Mesenchymal stem cell (in vitro differentiated cells and primary cell): ENCODE results near the gene RRAD.
A peak's percentile ranks its signal among the peaks of the same experiment; 100 is the strongest.

Experiments used
- DNase-seq: peaks from one replicate; pipeline ENCODE4 v3.0.0-alpha.2; 2013
- H2AFZ ChIP-seq: one replicate; pipeline ENCODE4 v1.6.1; 2013; ENCODE audit warnings: low read depth, mild to moderate bottlenecking, control low read depth, inconsistent platforms, low read length, moderate library complexity
- H2AK5ac ChIP-seq: 2 replicates; pipeline ENCODE4 v1.6.1; 2013; ENCODE audit warnings: low read length, moderate library complexity, mild to moderate bottlenecking, inconsistent platforms; ENCODE audit not compliant: severe bottlenecking
- H2BK120ac ChIP-seq: one replicate; pipeline ENCODE4 v1.6.1; 2013; ENCODE audit warnings: low read depth, mild to moderate bottlenecking, inconsistent platforms, low read length, moderate library complexity
- H2BK12ac ChIP-seq, 2 experiments: one replicate each; pipeline ENCODE4 v1.6.1; 2013; ENCODE audit warnings: inconsistent platforms in 2 of 2, low read length in 2 of 2, mild to moderate bottlenecking in 2 of 2, moderate library complexity in 2 of 2, control low read depth in 1 of 2
- H2BK15ac ChIP-seq: one replicate; pipeline ENCODE4 v1.6.1; 2013; ENCODE audit warnings: mild to moderate bottlenecking, low read depth, inconsistent platforms; ENCODE audit not compliant: poor library complexity, severe bottlenecking
- H2BK5ac ChIP-seq: 2 replicates; pipeline ENCODE4 v1.6.1; 2013; ENCODE audit warnings: low read depth, mild to moderate bottlenecking, low read length, control low read depth, inconsistent platforms; ENCODE audit not compliant: poor library complexity, severe bottlenecking
- H3K14ac ChIP-seq, 2 experiments: one replicate each; pipeline ENCODE4 v1.6.1; 2013; ENCODE audit warnings: inconsistent platforms in 2 of 2, low read length in 2 of 2, control low read depth in 1 of 2, mild to moderate bottlenecking in 1 of 2, moderate library complexity in 1 of 2
- H3K18ac ChIP-seq, 2 experiments: one replicate each; pipeline ENCODE4 v1.6.1; 2013; ENCODE audit warnings: inconsistent platforms in 2 of 2, low read length in 2 of 2, control low read depth in 1 of 2, low read depth in 1 of 2, mild to moderate bottlenecking in 1 of 2
- H3K23ac ChIP-seq, 2 experiments: one replicate each; pipeline ENCODE4 v1.6.1; 2013; ENCODE audit warnings: inconsistent platforms in 2 of 2, low read length in 2 of 2, mild to moderate bottlenecking in 2 of 2, moderate library complexity in 2 of 2, control low read depth in 1 of 2
- H3K27ac ChIP-seq: 2 replicates; pipeline ENCODE4 v1.5.1; 2013; ENCODE audit warnings: mild to moderate bottlenecking, moderate library complexity, low read length, control low read depth, inconsistent platforms; ENCODE audit not compliant: poor library complexity, severe bottlenecking
- H3K27me3 ChIP-seq, 2 experiments: 2 replicates each; pipeline versions ENCODE4 v1.6.1 to v1.7.0; 2013; ENCODE audit warnings: low read length in 2 of 2, mild to moderate bottlenecking in 2 of 2, moderate library complexity in 2 of 2, control low read depth in 1 of 2, inconsistent platforms in 1 of 2; ENCODE audit not compliant: control insufficient read depth in 1 of 2, insufficient read depth in 1 of 2
- H3K36me3 ChIP-seq, 2 experiments: 2 replicates each; pipeline versions ENCODE4 v1.6.1 to v1.7.0; 2013; ENCODE audit warnings: low read length in 2 of 2, control low read depth in 1 of 2, inconsistent platforms in 1 of 2, low read depth in 1 of 2, mild to moderate bottlenecking in 1 of 2; ENCODE audit not compliant: insufficient read depth in 2 of 2, control insufficient read depth in 1 of 2
- H3K4ac ChIP-seq, 2 experiments: one replicate each; pipeline ENCODE4 v1.6.1; 2013; ENCODE audit warnings: inconsistent platforms in 2 of 2, low read length in 2 of 2, mild to moderate bottlenecking in 2 of 2, moderate library complexity in 2 of 2, control low read depth in 1 of 2, low read depth in 1 of 2
- H3K4me1 ChIP-seq: 2 replicates; pipeline ENCODE4 v1.6.1; 2013; ENCODE audit warnings: low read depth, low read length, control low read depth; ENCODE audit not compliant: control insufficient read depth, insufficient read depth
- H3K4me2 ChIP-seq: 2 replicates; pipeline ENCODE4 v1.6.1; 2013; ENCODE audit warnings: low read length, mild to moderate bottlenecking, inconsistent platforms; ENCODE audit not compliant: poor library complexity, severe bottlenecking
- H3K4me3 ChIP-seq, 2 experiments: 2 replicates each; pipeline versions ENCODE4 v1.5.1 to v1.7.0; 2013; ENCODE audit warnings: low read length in 2 of 2, mild to moderate bottlenecking in 2 of 2, control low read depth in 1 of 2, low read depth in 1 of 2; ENCODE audit not compliant: insufficient read depth in 1 of 2
- H3K79me1 ChIP-seq: replicated peaks from 2 replicates; pipeline ENCODE4 v1.6.1; 2013; ENCODE audit warnings: mild to moderate bottlenecking, control low read depth, low read length, inconsistent platforms; ENCODE audit not compliant: poor library complexity, severe bottlenecking
- H3K9ac ChIP-seq: 2 replicates; pipeline ENCODE4 v1.7.0; 2013; ENCODE audit warnings: mild to moderate bottlenecking, low read length, moderate library complexity
- H3K9me3 ChIP-seq: 2 replicates; pipeline ENCODE4 v1.7.0; 2013; ENCODE audit warnings: mild to moderate bottlenecking, low read length; ENCODE audit not compliant: control insufficient read depth
- H4K8ac ChIP-seq: one replicate; pipeline ENCODE4 v1.6.1; 2013; ENCODE audit warnings: inconsistent platforms, mild to moderate bottlenecking, low read length, moderate library complexity
- H4K91ac ChIP-seq: one replicate; pipeline ENCODE4 v1.6.1; 2013; ENCODE audit warnings: mild to moderate bottlenecking, low read length, inconsistent platforms
- WGBS: methylation state at CpG from one replicate; pipeline ENCODE4 v1.1.7; 2013; ENCODE audit warnings: mixed read lengths; 5-methylcytosine and 5-hydroxymethylcytosine counted together

The RRAD gene

GRCh38 chr16:66953462-66954096 is 28.2 kb upstream of the RRAD start:
- peaks cover 15 to 20% of the 10 kb centered on the region in 2 experiments for H3K27me3 ChIP-seq
- H3K23ac ChIP-seq, result no peak overlapping the region
- no peak overlapping the region for H2BK12ac ChIP-seq
- H4K91ac ChIP-seq, result no peak overlapping the region
- no peak overlapping the region for H3K4ac ChIP-seq
- H3K4me3 ChIP-seq, result no peak overlapping the region
- no peak overlapping the region for H3K14ac ChIP-seq
- DNase-seq, result no peak
- H3K18ac ChIP-seq, result no peak overlapping the region
- H4K8ac ChIP-seq, result no peak overlapping the region
- H3K4me2 ChIP-seq, result no peak overlapping the region
- no peak overlapping the region for H2AFZ ChIP-seq
- no peak overlapping the region for H3K27ac ChIP-seq
- peak overlapping the region; percentile 45 for H3K9ac ChIP-seq
- H2BK120ac ChIP-seq, result no peak overlapping the region
- no peak overlapping the region for H2BK15ac ChIP-seq
- H3K4me1 ChIP-seq, result peaks cover 2% of the 10 kb centered on the region
- no peaks in the 10 kb centered on the region for H3K36me3 ChIP-seq
- peaks cover 4% of the 10 kb centered on the region for H3K9me3 ChIP-seq
- no peak overlapping the region for H2BK5ac ChIP-seq
- no peaks in the 10 kb centered on the region for H3K79me1 ChIP-seq
- H2AK5ac ChIP-seq, result no peak overlapping the region
- WGBS, result 86% methylated on average over 10 of the region's 10 CpGs

GRCh38 chr16:66952430-66953110 is 27.2 kb upstream of the RRAD start:
- no peak overlapping the region for H3K4me2 ChIP-seq
- no peak overlapping the region for H3K4ac ChIP-seq
- no peaks in the 10 kb centered on the region for H3K36me3 ChIP-seq
- WGBS, result 93% methylated on average over 6 of the region's 7 CpGs
- H4K8ac ChIP-seq, result no peak overlapping the region
- H2AFZ ChIP-seq, result no peak overlapping the region
- H2AK5ac ChIP-seq, result no peak overlapping the region
- peaks cover 4% of the 10 kb centered on the region for H3K9me3 ChIP-seq
- H3K4me1 ChIP-seq, result peaks cover 7% of the 10 kb centered on the region
- H3K23ac ChIP-seq, result no peak overlapping the region
- H2BK12ac ChIP-seq, result no peak overlapping the region
- DNase-seq, result no peak
- H3K27ac ChIP-seq, result no peak overlapping the region
- no peak overlapping the region for H3K4me3 ChIP-seq
- H2BK15ac ChIP-seq, result no peak overlapping the region
- no peak overlapping the region for H2BK5ac ChIP-seq
- no peaks in the 10 kb centered on the region for H3K79me1 ChIP-seq
- H3K9ac ChIP-seq, result no peak overlapping the region
- no peak overlapping the region for H4K91ac ChIP-seq
- no peak overlapping the region for H3K18ac ChIP-seq
- H3K14ac ChIP-seq, result no peak overlapping the region
- H2BK120ac ChIP-seq, result no peak overlapping the region
- peaks cover 14 to 15% of the 10 kb centered on the region in 2 experiments for H3K27me3 ChIP-seq

GRCh38 chr16:66950971-66951790 is 25.8 kb upstream of the RRAD start:
- Histone ChIP-seq H2BK12ac (no peak overlapping the region), H3K9ac (no peak overlapping the region), H3K27ac (no peak overlapping the region), H4K8ac (no peak overlapping the region), H3K4me1 (peaks cover 7% of the 10 kb centered on the region), H3K27me3 (peaks cover 14 to 15% of the 10 kb centered on the region in 2 experiments), H3K9me3 (peaks cover 4% of the 10 kb centered on the region), H2BK5ac (no peak overlapping the region), H3K14ac (no peak overlapping the region), H2BK120ac (no peak overlapping the region), H2AFZ (no peak overlapping the region), H3K36me3 (no peaks in the 10 kb centered on the region), H3K18ac (no peak overlapping the region), H4K91ac (no peak overlapping the region), H2BK15ac (no peak overlapping the region), H3K4me3 (no peak overlapping the region), H3K23ac (no peak overlapping the region), H2AK5ac (no peak overlapping the region), H3K4ac (no peak overlapping the region), H3K4me2 (no peak overlapping the region), H3K79me1 (no peaks in the 10 kb centered on the region)
- DNase-seq, result no peak
- WGBS, result 96% methylated on average over 2 of the region's 4 CpGs

GRCh38 chr16:66950437-66950836 is 25.1 kb upstream of the RRAD start:
- Histone ChIP-seq H4K8ac (no peak overlapping the region), H3K9me3 (peaks cover 4% of the 10 kb centered on the region), H3K4me2 (no peak overlapping the region), H2BK15ac (no peak overlapping the region), H3K79me1 (no peaks in the 10 kb centered on the region), H3K27me3 (peaks cover 14 to 15% of the 10 kb centered on the region in 2 experiments), H3K4me3 (no peak overlapping the region), H2BK120ac (no peak overlapping the region), H3K23ac (no peak overlapping the region), H3K18ac (no peak overlapping the region), H2AK5ac (no peak overlapping the region), H3K4ac (no peak overlapping the region), H2AFZ (no peak overlapping the region), H3K9ac (no peak overlapping the region), H3K14ac (no peak overlapping the region), H4K91ac (no peak overlapping the region), H3K4me1 (peaks cover 7% of the 10 kb centered on the region), H2BK5ac (no peak overlapping the region), H2BK12ac (no peak overlapping the region), H3K36me3 (no peaks in the 10 kb centered on the region), H3K27ac (no peak overlapping the region)
- 100% methylated on average over 1 of the region's 2 CpGs for WGBS
- DNase-seq, result no peak
